RPMI7951 (cell line): Measurements from ENCODE around the gene SDF2. TPM values are rescaled to one million over a fixed set of nuclear protein-coding genes. Genes with fewer than 3 reads are reported as not detected.
"Not testable (repeated sequence)": the region's sequence is repeated elsewhere in the genome, so short reads cannot be mapped to it uniquely, and the experiment has no call there.

Source experiments
- DNase-seq: peaks from one replicate; pipeline ENCODE4 v3.0.0-alpha.2; 2012; ENCODE audit warnings: low read depth
- total RNA-seq: library from RNA; depleted of rRNA; stranded (reverse); fragments of >200 nt; shearing (Covaris generic); gene quantifications from 2 replicates; pipeline ENCODE4 v1.2.3, GENCODE V29; 2014

The SDF2 gene
- total RNA-seq, 1 experiment from 2014 or later: 71.9 TPM

- peak; percentile 51 for DNase-seq
These were observed 23.3 kb upstream of the SDF2 start for GRCh38 chr17:28684963-28685362.

GRCh38 chr17:28682655-28683054 lies 20.9 kb upstream of the SDF2 start:
- DNase-seq: no peak

- no peak for DNase-seq
These were observed 14.3 kb upstream of the SDF2 start for GRCh38 chr17:28675980-28676379.

- no peak for DNase-seq
These were observed 13.8 kb upstream of the SDF2 start for GRCh38 chr17:28675490-28675889.

- no peak for DNase-seq
These were observed 8.2 kb upstream of the SDF2 start for GRCh38 chr17:28669918-28670317.

- DNase-seq: no peak
These were observed 6.2 kb upstream of the SDF2 start for GRCh38 chr17:28667870-28668269.

GRCh38 chr17:28665994-28666393 lies 4.3 kb upstream of the SDF2 start:
- DNase-seq: no peak

GRCh38 chr17:28663723-28664122 lies 2.0 kb upstream of the SDF2 start:
- no peak for DNase-seq

- no peak for DNase-seq
These were observed 772 bp upstream of the SDF2 start for GRCh38 chr17:28662527-28662829.

GRCh38 chr17:28659497-28659881 lies 2.2 kb downstream of the SDF2 start:
- DNase-seq: not testable (repeated sequence)

GRCh38 chr17:28658766-28659496 lies 2.8 kb downstream of the SDF2 start:
- DNase-seq: not testable (repeated sequence)

GRCh38 chr17:28658342-28658741 lies 3.4 kb downstream of the SDF2 start:
- not testable (repeated sequence) for DNase-seq

GRCh38 chr17:28657756-28658155 lies 4.0 kb downstream of the SDF2 start:
- peak; percentile 16 for DNase-seq

- no peak for DNase-seq
These were observed 6.5 kb downstream of the SDF2 start for GRCh38 chr17:28655160-28655559.

GRCh38 chr17:28648698-28649097 lies 13.0 kb downstream of the SDF2 start:
- no peak for DNase-seq

GRCh38 chr17:28646039-28646754 lies 15.5 kb downstream of the SDF2 start:
- DNase-seq: no peak

- DNase-seq: no peak
These were observed 16.1 kb downstream of the SDF2 start for GRCh38 chr17:28645576-28645939.

GRCh38 chr17:28644787-28645575 lies 16.7 kb downstream of the SDF2 start, which contains the start of gene BLTP2:
TSS of gene BLTP2 (minus strand) at chr17:28645158. CDS start at chr17:28645056, 102 bp downstream.
- DNase-seq: peak; percentile 91

- DNase-seq: peak; percentile 63
These were observed 17.5 kb downstream of the SDF2 start for GRCh38 chr17:28643983-28644786.

GRCh38 chr17:28641579-28641978 lies 20.1 kb downstream of the SDF2 start:
- DNase-seq: no peak

- no peak for DNase-seq
These were observed 26.2 kb downstream of the SDF2 start for GRCh38 chr17:28635506-28635905.
